GM18508 (cell line): ENCODE measurements around the gene HSD17B1.
"Not testable (repeated sequence)": the region's sequence is repeated elsewhere in the genome, so short reads cannot be mapped to it uniquely, and the experiment has no call there.

Experiments used
- ATAC-seq: cut with Tn5 transposase; IDR thresholded peaks from one replicate; pipeline ENCODE4 v1.9.1; 2021; ENCODE audit warnings: moderate number of reproducible peaks; ENCODE audit not compliant: insufficient read depth, unreplicated experiment

HSD17B1 gene

DNA sequence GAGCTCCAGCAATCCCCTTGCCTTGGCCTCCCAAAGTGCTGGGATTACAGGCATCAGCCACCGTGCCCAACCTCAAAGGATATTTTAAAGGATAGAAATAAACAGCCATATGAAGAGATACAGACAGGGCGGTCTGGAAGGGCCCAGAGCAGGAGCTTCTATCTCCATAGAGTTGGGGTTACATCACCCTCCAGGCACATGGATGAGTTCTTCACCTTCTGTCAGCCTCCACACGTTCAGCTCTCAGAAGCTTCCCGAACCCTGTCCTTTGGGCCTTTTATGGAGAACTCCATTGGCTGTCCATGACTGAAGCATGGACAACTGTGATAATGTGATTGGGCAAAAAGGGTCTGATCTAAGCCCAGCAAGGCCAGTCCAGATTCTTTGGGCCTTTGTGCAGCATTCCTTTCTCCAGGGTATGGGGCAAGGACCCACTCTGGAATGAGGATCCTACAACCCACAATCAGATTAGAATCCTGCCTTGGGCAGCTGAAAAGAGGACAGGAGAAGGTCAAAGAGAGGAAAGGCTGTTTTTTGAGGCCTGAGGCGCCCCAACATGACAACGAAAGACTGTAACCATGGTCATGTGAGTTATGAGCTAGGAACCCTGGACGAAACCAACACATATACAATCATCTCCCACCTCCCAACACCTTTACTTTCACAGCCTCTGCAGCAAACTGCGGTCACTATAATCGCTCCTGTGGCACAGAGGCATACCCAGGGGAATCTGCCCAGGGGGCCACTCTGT is 6.8 kb upstream of the HSD17B1 start:
- ATAC-seq = not testable (repeated sequence)

DNA sequence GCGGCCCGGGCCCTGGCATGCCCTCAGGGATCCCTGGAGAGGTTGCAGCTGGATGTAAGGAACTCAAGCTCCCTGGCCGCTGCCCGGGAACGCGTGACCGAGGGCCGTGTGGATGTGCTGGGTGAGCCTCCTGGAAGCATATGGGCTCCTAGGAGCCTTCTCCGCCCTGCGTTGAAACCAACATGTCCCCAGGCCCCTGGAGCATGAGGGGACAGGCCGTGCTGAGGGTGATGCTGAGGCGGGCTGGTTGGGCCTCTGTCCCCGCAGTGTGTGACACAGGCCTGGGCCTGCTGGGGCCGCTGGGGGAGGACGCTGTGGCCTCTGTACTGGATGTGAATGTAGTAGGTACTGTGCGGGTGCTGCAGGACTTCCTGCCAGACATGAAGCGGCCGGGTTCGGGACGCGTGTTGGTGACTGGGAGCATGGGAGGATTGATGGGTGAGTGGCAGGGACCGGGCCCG is 5.7 kb upstream of the HSD17B1 start:
- ATAC-seq = no peak

GRCh38 chr17:42547698-42548069 is 5.0 kb upstream of the HSD17B1 start:
- no peak for ATAC-seq

DNA sequence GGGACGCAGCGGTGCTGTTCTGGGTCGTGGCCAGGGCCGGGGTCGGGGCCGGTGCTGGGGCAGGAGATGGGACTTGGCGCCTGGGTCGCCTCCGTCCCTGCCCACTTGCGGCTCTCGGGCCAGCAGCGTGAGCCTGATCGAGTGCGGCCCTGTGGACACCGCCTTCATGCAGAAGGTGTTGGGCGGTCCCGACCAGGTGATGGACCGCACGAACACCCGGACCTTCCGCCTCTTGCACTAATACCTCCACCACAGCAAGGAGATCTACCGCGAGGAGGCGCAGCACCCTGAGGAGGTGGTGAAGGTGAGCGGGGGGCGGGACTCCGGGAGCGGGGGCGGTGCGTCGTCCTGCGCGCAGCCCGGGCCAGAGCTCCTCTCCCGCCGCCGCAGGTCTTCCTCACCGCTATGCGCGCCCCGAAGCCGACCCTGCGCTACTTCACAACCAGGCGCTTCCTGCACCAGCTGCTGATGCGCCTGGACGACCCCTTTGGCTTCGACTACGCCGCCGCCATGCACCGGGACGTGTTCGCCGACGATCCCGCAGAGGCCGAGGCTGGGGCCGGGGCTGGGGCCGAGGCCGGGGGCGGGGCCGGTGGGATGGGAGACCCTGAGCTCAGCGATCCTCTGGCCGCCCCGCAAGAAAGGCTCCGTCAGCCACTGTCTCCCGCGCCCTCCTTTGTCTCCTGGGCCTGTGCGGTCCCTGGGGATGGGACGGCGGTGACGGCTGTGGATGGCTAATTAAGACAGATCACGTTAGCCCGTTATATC is 4.5 kb upstream of the HSD17B1 start:
- ATAC-seq = no peak

DNA sequence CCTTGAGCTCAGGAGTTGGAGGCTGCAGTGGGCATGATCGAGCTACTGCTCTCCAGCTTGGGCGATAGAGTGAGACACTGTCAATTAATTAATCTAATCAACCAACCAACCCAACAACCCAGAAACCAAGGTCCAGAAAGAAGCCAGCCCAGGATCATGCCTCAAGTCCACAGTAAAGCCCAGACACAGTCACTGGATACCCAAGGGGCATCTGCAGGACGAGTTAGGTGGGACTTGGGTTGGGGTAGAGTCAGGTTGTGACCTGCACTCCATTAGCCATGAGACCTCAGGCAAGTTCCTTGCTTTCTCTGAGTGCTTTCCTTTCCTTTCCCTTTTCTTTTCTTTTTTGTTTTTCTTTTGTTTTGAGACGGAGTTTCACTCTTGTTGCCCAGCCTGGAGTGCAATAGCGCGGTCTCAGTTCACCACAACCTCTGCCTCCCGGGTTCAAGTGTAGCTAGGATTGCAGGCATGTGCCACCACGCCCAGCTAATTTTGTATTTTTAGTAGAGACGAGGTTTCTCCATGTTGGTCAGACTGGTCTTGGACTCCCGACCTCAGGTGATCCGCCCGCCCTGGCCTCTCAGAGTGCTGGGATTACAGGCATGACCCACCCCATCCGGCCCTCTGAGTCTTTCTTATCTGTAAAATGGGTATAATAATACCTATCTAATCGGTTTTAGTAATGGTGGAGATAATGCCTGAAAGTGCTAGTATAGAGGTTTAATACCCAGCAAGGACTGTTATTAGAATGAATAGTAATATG is 3.5 kb upstream of the HSD17B1 start:
- no peak for ATAC-seq

GRCh38 chr17:42553161-42553818 is 567 bp downstream of the HSD17B1 start:
- no peak for ATAC-seq

DNA sequence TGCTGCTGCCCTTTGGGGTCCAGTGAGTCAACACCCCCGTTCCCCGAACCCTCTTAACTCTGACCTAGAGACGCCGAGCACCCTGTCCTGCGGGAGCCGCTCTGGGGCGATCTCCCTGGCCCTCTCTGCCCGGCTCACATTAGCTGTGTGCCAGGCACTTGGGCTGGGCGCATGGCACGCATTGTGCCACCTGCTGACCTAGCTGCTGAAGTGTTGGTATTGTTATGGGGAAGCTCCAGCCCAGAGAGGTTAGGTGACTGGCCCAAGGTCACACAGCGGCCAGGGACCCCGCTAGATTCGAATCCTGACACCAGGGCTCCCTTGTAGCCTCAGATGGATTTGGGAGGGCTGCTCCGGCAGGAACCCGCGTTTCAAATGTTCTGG is 1.1 kb downstream of the HSD17B1 start:
- no peak for ATAC-seq

- ATAC-seq = no peak
Observed at GRCh38 chr17:42554250-42555121, 1.8 kb downstream of the HSD17B1 start.

DNA sequence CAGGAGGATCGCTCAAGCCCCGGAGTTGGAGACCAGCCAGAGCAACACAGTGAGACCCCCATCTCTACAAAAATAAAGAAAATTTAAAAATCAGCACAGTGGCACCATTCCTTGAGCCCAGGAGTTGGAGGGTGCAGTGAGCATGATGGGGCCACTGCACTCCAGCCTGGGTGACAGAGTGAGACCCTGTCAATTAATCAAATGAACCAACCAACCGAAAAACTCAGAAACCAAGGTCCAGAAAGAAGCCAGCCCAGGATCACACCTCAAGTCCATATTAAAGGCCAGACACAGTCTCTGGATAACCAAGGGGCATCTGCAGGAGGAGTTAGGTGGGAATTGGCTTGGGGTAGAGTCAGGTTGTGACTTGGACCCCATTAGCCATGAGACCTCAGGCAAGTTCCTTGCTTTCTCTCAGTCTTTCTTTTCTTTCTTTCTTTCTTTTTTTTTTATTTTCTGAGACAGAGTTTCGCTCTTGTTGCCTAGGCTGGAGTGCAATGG is 2.4 kb downstream of the HSD17B1 start:
- ATAC-seq = no peak

DNA sequence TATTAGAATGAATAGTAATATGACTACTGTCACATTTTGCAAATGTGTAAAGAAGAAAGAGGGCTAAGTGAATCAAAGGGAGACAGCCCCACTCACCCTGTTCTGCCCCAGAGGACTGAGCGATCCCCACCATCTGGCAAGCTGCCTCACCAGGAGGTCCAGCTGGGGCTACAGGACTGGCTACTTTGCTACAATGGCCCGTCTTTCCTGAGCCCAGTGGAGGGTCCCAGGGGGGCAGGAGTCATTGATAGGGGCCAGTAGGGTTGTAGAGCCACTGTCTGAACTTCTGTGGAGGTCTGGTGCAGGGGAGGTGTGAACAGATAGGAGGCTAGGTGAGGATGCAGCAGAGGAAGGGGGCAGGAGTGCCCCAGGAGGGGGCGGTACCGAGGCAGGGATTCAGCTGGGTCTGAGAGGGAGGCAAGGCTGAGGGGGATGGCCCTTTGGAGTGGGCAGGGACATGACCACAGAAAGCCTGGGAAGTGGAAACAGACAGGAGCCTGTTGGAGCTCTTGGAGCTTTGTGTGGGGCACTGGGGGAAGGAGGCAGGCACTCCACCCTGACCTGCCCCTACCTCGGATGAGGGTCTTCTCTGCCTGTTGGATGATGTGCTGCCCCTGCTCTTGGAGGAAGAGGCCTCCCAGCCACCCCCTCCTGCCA is 3.4 kb downstream of the HSD17B1 start:
- not testable (repeated sequence) for ATAC-seq

GRCh38 chr17:42559075-42559474 is 6.4 kb downstream of the HSD17B1 start:
- ATAC-seq = no peak

- no peak for ATAC-seq
Observed at GRCh38 chr17:42560246-42560645, 7.5 kb downstream of the HSD17B1 start.

DNA sequence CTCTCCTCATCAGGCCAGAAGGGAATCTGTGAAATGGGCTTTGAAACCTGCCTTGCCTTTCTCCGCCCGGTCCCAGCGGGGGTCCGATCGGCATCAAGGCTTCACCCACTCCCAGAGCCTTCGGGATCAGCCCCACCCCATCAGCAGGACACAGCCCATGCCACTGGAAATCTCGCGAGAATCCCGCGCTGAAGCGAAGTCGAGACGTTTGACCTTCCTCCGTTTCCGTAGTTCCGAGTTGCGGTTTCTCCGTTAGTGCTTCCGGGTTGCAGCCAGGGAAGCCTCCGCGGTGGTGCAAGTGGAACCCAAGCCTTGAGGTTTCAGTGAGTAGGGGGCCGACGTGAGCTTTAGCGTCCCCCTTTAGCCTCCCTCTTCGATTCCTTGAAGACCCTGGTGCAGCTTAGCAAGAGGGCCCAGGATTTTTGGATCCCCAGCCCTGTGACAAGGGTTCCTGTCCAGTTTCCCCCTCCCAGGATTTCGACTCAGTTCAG is 9.2 kb downstream of the HSD17B1 start, which contains the start of gene COASY:
Gene COASY, plus strand, starts transcription at position 252 of the 491 bp plus-strand sequence. CDS start 475 bp downstream, outside the sequence.
- ATAC-seq = no peak

GRCh38 chr17:42562388-42563142 is 9.8 kb downstream of the HSD17B1 start:
- ATAC-seq = no peak

DNA sequence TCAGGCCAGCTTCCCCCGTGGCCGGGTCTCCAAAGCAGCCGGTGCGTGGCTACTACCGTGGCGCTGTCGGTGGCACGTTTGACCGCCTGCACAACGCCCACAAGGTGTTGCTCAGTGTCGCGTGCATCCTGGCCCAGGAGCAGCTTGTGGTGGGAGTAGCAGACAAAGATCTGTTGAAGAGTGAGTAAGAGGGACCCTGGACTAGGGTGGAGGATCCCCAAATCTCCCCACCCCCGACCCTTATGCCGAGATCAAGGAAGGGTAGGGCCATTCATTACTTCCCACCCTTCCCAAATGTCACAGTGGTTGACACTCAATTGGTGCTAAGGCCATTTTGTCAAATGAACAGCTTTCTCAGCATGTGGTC is 10.4 kb downstream of the HSD17B1 start:
- no peak for ATAC-seq

DNA sequence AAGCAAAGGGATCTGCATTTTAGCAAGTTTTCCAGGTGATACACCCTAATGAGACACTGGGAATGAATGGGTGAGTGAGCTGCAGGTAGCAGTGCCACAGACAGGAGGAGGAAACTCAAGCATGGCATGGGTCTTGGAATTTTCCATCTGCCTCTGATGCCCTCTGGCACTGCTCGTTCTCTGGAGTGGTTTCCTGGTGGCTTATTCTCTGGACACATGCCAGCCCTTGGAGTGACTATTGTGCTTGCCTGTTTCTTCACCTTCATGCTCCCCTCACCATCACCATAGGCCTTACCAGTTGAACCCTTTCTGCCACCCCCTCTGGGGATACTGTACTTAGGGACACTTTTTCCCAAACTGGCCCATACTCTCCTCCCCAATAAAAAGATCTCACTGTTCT is 10.8 kb downstream of the HSD17B1 start:
- ATAC-seq = no peak

- no peak for ATAC-seq
Observed at GRCh38 chr17:42563950-42564349, 11.2 kb downstream of the HSD17B1 start.
